Tracheal epithelial cell (primary cell): ENCODE results near the gene TFPI. TPM values are rescaled to one million over a fixed set of nuclear protein-coding genes. Genes with fewer than 3 reads are reported as not detected.

Experiments used
- total RNA-seq: library from RNA; depleted of rRNA; stranded (reverse); fragments of >200 nt; gene quantifications from 2 replicates; pipeline ENCODE4 v1.2.1, GENCODE V29; 2014

TFPI gene
- 5.3 and 19.0 TPM in 2 replicates for total RNA-seq

GRCh38 chr2:187554011-187554703 is at the start of gene TFPI:
Gene TFPI, minus strand, starts transcription at chr2:187554435. Its CDS starts 50,667 bp downstream, at chr2:187503768.

Other genes with a start within 250 kb of the TFPI start
- 2.4 and 2.6 TPM in 2 replicates for gene CALCRL, start 106.2 kb downstream of the TFPI start, total RNA-seq